NCI-H1105 (cell line): ENCODE results near the gene TRIM72.
"Not testable (repeated sequence)": the region's sequence is repeated elsewhere in the genome, so short reads cannot be mapped to it uniquely, and the experiment has no call there.

Experiments used
- DNase-seq: peaks from one replicate; lab custom pipeline; 2025; lab: John Stamatoyannopoulos, UW

TRIM72 gene, protein sequence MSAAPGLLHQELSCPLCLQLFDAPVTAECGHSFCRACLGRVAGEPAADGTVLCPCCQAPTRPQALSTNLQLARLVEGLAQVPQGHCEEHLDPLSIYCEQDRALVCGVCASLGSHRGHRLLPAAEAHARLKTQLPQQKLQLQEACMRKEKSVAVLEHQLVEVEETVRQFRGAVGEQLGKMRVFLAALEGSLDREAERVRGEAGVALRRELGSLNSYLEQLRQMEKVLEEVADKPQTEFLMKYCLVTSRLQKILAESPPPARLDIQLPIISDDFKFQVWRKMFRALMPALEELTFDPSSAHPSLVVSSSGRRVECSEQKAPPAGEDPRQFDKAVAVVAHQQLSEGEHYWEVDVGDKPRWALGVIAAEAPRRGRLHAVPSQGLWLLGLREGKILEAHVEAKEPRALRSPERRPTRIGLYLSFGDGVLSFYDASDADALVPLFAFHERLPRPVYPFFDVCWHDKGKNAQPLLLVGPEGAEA

DNA sequence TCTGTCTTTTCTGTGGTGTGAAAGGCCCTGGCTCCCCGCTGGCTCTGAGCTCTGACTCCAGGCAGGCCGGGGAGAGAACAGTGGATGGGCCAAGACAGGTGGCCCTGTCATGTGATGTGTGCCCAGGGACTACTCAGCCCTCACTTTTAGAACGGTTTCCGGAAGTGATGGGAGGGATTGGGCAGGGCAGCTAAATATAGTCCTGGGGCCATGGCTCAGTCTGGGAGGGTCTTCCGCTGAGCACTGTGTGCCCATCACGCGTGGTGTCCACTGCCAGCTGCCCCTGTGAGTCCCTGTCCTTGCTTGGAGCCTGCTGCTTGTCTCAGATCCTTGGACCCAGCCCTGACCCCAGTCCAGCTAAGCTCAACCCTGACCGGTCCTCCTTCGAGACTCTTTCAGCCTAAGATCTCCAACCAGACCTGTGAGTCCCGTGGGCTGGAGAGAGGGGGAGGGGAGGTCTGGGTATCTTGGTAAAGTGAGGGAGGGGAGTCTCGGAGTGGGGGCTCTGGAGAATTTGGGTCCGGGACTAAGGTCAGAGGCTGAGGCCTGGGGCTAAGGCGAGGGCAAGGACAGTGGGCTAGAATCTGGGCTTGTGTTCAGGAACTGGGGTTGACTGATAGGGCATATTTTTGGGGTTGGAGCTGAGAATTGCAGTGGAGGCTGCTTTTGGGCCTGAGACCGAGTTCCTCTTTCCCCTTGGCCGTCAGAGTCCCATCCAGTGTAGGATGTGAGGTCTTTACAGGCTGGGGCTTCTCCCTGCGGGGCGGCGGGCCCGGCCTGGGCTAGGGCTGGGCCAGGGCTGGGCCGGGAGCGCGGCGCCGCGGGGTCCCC lies at the start of gene TRIM72:
TRIM72 (plus strand) TSS at position 243 of the 831 bp plus-strand sequence. CDS start 620 bp downstream, outside the sequence.
- no peak for DNase-seq

- no peak for DNase-seq
Observed at GRCh38 chr16:31167315-31167714, 46.6 kb upstream of the TRIM72 start.

GRCh38 chr16:31168848-31169247 lies 45.1 kb upstream of the TRIM72 start:
- DNase-seq, result no peak

DNA sequence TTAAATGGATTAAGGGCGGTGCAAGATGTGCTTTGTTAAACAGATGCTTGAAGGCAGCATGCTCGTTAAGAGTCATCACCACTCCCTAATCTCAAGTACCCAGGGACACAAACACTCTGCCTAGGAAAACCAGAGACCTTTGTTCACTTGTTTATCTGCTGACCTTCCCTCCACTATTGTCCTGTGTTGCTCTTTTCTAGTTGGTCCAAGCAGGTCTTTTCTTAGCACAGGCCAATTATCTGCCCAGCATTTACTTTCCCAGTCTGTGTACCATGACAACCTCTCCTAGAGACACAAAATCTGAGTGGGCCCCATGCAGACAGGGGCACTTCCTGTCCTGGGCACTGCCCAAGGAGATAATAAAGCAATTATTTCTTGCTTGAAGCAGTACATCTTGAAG lies 43.9 kb upstream of the TRIM72 start:
- DNase-seq, result not testable (repeated sequence)

GRCh38 chr16:31177136-31177535 lies 36.8 kb upstream of the TRIM72 start:
- no peak for DNase-seq

DNA sequence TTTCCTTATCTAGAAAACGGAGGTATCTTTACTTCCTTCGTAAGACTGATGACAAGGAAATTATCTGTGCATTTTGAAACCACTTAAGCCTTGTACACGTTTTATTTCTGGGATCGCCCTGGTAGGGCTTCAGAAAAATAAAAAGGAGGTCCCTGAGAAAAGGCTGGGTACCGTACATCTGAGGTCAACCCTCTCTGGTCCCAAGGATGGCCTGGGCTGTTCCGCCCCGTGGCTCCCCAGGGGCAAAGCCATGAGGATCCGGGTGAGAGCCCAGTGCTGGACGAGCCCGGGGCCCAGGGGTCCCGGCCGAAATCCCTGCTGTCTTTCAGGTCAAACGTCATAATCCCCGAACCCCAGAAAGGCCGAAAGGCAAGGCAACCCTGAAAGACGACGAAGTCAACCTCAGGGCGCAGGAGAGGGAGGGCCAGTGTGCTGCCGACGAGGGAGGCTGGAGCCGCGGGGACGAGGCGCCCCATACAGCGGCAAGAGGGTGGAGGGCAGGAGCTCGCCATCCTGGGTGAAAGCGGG lies 34.6 kb upstream of the TRIM72 start:
- DNase-seq, result no peak

DNA sequence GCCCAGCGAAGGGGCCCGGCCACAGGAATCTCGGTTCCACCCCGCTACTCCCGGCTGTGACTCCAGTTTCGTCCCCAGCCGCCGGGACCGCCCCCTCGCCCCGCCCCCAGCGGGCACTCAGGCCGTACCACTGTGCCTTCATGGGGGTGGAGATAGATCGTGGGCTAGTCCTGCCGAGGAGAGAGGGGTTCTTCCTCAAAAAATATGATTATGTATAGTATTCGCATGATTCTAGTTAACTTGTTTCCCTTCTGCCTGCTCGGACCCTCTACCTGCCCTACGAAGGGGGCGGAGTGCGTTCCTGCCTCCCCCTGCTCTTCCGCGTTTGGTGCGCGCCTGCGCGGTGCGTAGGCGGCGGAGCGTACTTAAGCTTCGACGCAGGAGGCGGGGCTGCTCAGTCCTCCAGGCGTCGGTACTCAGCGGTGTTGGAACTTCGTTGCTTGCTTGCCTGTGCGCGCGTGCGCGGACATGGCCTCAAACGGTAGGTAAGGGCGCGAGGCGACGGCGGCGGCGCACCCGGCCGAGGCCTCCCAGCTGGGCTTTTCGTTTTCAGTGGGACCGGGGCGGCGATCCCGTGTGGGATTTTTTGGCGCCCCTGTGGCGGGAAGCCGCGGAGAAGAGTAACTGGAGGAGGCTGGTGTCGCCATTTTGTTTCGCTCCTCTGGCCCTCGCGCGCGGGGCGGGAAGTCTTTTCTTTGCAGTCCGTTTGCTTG lies 34.0 kb upstream of the TRIM72 start, which contains the start of gene FUS:
FUS (plus strand) TSS at position 393 of the 713 bp plus-strand sequence; CDS start at position 469, 76 bp downstream.
- DNase-seq, result peak; percentile 74

DNA sequence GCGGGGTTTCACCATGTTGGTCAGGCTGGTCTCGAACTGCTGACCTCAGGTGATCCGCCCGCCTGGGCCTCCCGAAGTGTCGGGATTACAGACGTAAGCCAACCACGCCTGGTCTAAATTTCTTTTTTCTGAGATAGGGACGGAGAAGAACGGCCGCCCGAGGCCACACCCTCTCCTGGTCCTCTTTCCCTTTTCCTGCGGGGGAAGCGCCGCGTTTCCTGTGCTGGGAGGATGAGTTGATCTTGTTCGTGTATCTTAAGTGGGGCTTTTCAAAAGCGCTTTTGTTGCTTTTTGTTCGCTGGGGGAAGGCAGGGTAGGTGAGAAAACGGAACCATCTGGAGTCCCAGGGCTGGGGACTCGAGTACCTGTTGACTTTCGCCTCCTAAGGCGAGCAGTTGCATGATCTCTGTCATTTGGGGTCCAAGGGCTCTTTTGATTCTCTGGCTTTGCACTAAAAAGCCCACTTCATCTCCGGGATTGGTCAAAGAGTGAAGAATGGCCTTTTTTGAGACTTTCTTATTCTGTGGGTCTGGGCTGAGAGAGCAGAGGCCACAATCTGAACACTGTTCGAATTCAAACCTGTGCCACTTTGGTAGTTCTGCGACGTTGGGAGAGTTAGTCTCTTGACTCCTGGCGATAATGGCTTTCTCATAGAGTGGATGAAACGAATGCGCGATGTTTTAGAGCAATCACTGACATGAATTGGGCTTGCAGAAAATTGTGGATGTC lies 32.7 kb upstream of the TRIM72 start:
- DNase-seq, result no peak

- DNase-seq, result no peak
Observed at GRCh38 chr16:31182391-31182790, 31.5 kb upstream of the TRIM72 start.

DNA sequence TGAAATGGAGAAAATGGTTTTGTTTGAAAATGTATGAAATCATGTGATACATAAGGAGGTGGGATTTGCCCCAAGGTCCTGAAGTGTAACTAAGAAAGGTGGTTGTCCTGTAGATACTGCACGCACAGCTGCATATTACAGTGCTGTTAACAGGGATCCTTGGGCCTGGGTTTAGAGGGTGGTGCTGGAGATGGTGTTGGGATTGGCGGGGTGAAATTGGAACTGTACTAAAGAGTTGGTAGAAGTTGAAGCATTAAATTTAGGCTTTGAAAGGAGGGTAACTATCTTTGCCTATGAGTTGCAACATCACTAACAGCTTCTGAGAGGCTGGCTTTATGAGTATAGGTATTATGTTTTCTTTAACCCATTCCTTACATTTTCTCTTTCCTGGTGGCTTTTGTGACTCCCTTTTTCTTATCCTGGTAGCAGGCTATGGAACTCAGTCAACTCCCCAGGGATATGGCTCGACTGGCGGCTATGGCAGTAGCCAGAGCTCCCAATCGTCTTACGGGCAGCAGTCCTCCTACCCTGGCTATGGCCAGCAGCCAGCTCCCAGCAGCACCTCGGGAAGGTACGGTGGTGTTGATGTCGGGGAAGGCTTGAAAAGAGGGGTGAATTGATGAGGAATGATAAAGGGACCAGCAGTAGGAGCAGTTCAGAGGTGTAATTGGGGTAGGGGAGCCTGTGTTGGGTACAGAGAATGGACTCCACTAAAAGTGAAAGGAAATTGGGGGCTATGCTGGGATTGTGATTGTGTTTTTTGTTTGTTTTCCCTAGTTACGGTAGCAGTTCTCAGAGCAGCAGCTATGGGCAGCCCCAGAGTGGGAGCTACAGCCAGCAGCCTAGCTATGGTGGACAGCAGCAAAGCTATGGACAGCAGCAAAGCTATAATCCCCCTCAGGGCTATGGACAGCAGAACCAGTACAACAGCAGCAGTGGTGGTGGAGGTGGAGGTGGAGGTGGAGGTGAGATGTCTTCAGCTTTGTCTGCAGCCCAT lies 30.2 kb upstream of the TRIM72 start:
- DNase-seq, result no peak

GRCh38 chr16:31184888-31185287 lies 29.0 kb upstream of the TRIM72 start:
- no peak for DNase-seq

DNA sequence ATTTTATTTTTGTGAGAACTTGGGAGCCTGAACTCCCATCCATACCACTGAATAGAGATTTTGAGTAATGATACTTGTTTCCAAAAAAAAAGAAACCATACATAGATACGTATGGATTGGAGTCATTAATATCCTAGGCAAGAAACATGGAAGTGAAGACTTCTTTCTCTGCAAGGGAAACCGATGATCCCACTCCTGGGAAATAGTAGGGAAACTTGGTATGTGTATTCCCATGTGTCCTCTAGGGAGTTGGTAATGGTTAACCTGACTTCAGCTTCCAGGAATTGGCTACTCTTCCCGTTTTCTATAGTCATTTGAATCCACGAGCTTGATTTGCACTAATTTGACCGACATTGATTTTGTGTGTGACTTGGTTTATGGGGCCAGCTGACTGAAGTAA lies 28.6 kb upstream of the TRIM72 start:
- DNase-seq, result no peak

GRCh38 chr16:31186176-31186575 lies 27.7 kb upstream of the TRIM72 start:
- no peak for DNase-seq

DNA sequence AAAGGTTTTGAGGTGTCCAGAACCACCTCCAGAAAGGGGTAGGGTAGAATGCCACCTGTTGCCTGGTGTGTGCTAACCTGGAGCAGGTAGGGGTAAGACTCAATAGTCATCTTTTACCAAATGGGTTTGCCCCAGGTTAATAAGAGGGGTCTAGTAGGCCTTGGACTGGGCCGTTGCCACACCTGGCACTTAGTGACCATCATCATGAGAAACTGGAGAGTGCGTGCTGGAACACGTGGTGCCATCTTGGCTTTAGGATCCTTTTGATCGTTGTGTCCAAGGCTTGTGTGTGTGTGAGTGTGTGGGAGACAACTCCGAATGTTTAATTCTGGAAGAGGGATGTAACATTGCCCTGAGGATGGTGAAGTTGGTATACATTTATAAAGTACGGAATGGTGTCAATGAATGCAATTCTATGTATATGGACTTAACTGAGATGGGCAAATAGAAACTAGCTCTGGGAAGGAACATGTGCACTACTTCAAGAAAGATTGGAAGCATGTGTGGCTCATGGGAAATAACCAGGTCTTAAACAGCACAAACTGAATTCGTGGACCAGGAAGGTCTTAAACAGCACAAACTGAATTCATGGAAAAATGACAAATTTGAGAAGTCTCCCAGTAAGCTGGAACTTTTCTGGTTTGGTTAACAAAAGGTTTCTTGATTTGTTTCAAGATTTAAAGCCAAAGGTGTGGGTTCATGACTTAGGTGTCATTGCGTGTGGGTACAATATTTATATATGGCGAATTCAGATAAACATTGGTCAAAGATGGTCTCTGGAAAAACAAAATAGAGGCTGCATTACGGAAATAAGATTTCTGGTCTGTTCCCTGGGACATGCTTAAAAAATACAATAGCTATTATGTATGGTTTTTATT lies 26.8 kb upstream of the TRIM72 start:
- DNase-seq, result no peak

DNA sequence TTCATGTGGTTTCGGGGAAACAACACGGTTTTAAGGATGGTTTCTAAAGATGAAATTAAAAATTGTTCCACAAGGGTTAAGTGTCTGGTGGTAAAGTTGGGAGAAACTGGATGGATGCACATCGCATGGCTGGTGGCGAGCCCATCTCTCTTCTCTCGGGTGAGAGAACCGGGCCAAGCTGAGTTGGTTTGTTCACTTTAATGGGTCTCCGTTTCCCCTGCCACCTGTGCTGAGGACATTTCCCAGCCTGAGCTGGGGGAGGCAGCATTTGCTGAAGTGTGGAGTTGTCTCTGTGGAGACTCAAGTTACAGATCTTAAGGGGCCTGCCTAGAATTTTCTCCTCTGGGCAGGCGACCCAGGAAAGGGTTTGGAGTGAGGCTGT lies 26.1 kb upstream of the TRIM72 start:
- DNase-seq, result no peak

DNA sequence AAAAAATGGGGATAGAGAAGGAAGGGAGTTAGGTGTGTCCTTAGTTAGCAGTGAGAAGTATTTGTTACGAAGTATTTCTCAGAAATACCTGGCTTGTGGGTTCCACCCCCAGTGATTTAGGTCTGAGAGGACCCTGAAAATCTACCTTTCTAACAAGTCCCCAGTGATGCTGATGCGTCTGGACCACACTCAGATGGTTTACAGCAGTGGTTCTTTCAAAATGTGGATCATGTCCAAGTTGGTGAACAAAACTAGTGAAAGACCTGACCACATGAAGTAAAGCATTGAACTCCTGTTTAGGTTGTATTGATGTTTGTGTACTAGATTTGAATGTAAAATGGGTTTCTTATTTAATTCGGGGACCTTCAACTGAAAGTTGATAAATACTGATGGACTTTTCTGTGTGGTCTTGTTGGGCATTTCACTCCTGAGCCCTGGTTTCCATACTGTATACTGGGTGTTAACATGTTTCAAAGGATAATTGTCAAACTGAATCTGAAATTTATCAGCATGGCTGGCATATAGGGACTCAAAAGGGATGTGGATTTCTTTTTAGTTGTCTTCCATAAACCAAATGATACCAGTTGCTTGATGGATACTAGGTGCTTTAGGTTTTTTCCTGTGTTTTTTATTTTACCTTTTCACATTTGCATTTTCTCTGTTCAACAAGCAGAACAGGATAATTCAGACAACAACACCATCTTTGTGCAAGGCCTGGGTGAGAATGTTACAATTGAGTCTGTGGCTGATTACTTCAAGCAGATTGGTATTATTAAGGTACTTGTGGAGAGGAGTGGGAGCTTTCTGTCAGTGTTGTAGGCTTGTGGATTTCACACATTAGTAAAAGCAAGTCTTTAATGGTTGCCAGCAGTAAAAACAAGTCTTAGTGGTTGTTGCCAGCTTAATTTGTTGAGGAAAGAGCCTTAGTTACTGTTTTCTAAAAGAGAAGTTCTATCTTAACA lies 25.2 kb upstream of the TRIM72 start:
- DNase-seq, result no peak

- DNase-seq, result no peak
Observed at GRCh38 chr16:31189412-31189778, 24.5 kb upstream of the TRIM72 start.

GRCh38 chr16:31190061-31190460 lies 23.9 kb upstream of the TRIM72 start:
- DNase-seq, result no peak
